Measurements from ENCODE around the gene PHLPP1.
"Not testable (repeated sequence)": the region's sequence is repeated elsewhere in the genome, so short reads cannot be mapped to it uniquely, and the experiment has no call there.

PHLPP1 gene

DNA sequence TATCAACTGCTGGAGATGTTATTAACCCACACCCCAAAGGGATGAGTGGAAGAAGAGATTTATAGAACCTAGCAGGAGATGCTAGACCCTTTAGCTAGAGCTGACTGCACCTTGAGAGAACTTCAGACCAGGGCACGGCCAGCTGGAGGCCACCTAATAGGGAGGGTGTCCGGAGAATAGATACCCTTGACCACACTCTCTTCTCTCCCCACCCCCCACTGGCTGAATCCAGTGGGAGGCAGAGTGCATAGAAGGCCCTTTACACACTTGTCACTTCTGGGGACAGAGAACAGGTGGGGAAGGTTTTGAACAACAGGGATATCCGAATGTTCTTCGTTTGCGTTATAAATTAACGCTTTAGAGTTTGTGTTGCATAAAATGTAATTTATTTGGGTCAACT lies 84.6 kb downstream of the PHLPP1 start:
- H3K4me1 ChIP-seq (ENCODE audit: insufficient read depth, poor library complexity, severe bottlenecking) = peaks cover 8% of the 10 kb centered on the region
- peak overlapping the region; percentile 16 for H3K27ac ChIP-seq (ENCODE audit: poor library complexity, severe bottlenecking)
- ATAC-seq (ENCODE audit: low read depth) (no peak), DNase-seq (ENCODE audit: low spot score) (no peak)
- no peaks in the 10 kb centered on the region for H3K27me3 ChIP-seq (ENCODE audit: insufficient read depth, poor library complexity, severe bottlenecking)
- no peaks in the 10 kb centered on the region for H3K9me3 ChIP-seq (ENCODE audit: severe bottlenecking)
- no peak overlapping the region for H3K4me3 ChIP-seq (ENCODE audit: severe bottlenecking)
- TF ChIP-seq, protein P1, sequence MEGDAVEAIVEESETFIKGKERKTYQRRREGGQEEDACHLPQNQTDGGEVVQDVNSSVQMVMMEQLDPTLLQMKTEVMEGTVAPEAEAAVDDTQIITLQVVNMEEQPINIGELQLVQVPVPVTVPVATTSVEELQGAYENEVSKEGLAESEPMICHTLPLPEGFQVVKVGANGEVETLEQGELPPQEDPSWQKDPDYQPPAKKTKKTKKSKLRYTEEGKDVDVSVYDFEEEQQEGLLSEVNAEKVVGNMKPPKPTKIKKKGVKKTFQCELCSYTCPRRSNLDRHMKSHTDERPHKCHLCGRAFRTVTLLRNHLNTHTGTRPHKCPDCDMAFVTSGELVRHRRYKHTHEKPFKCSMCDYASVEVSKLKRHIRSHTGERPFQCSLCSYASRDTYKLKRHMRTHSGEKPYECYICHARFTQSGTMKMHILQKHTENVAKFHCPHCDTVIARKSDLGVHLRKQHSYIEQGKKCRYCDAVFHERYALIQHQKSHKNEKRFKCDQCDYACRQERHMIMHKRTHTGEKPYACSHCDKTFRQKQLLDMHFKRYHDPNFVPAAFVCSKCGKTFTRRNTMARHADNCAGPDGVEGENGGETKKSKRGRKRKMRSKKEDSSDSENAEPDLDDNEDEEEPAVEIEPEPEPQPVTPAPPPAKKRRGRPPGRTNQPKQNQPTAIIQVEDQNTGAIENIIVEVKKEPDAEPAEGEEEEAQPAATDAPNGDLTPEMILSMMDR (IDR thresholded peaks at IDR 0.05; ENCODE audit: poor library complexity, severe bottlenecking) = no peak
- no peaks in the 10 kb centered on the region for H3K36me3 ChIP-seq (ENCODE audit: low read depth)

GRCh38 chr18:62802523-62802922 lies 87.2 kb downstream of the PHLPP1 start:
- no peak for ATAC-seq (ENCODE audit: low read depth)

DNA sequence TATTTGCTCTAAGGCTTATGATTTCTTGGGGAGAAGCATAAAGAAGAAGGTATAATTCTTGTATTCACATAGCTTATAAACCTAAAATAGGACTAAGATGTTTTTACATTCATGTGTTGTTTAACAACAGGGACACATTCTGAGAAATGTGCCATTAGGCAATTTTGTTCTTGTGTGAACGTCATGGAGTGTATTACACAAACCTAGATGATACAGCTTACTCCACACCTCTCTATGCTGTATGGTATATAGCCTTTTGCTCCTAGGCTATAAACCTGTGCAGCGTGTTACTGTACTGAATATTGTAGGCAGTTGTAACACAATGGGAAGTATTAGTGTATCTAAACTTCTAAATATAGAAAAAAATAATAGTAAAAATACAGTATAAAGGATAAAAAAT lies 92.1 kb downstream of the PHLPP1 start:
- no peak overlapping the region for H3K27ac ChIP-seq (ENCODE audit: poor library complexity, severe bottlenecking)
- H3K4me3 ChIP-seq (ENCODE audit: severe bottlenecking) = no peak overlapping the region
- no peaks in the 10 kb centered on the region for H3K27me3 ChIP-seq (ENCODE audit: insufficient read depth, poor library complexity, severe bottlenecking)
- no peaks in the 10 kb centered on the region for H3K36me3 ChIP-seq (ENCODE audit: low read depth)
- H3K9me3 ChIP-seq (ENCODE audit: severe bottlenecking) = no peaks in the 10 kb centered on the region
- no peaks in the 10 kb centered on the region for H3K4me1 ChIP-seq (ENCODE audit: insufficient read depth, poor library complexity, severe bottlenecking)
- TF ChIP-seq, protein P1 (IDR thresholded peaks at IDR 0.05; ENCODE audit: poor library complexity, severe bottlenecking) = no peak
- ATAC-seq (ENCODE audit: low read depth) = no peak
- no peak for DNase-seq (ENCODE audit: low spot score)

More at GRCh38 chr18:62802523-62802922, 87.2 kb downstream of the PHLPP1 start:
- TF ChIP-seq, protein P1 (IDR thresholded peaks at IDR 0.05; ENCODE audit: poor library complexity, severe bottlenecking) = peak; percentile 43
- no peaks in the 10 kb centered on the region for H3K9me3 ChIP-seq (ENCODE audit: severe bottlenecking)
- H3K4me1 ChIP-seq (ENCODE audit: insufficient read depth, poor library complexity, severe bottlenecking) = peaks cover 8% of the 10 kb centered on the region
- H3K27ac ChIP-seq (ENCODE audit: poor library complexity, severe bottlenecking) = no peak overlapping the region
- DNase-seq (ENCODE audit: low spot score) = no peak
- no peak overlapping the region for H3K4me3 ChIP-seq (ENCODE audit: severe bottlenecking)
- no peaks in the 10 kb centered on the region for H3K27me3 ChIP-seq (ENCODE audit: insufficient read depth, poor library complexity, severe bottlenecking)
- no peaks in the 10 kb centered on the region for H3K36me3 ChIP-seq (ENCODE audit: low read depth)

DNA sequence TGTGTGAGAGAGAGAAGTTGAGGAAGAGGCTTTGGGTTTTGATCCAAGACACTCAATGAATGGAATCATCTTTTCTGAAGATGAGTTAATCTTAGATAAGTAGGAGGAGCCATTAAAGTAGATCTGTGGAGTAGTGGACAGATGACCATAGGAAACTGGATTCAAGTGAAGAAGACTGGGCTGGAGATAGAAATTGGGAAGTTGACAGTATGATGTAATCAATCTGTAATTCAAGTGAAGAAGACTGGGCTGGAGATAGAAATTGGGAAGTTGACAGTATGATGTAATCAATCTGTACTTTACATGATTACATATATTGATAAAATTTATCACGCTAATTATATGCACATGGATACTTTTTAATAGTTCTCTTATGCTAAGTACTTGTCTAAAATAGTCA lies 92.8 kb downstream of the PHLPP1 start:
- DNase-seq (ENCODE audit: low spot score) = no peak
- no peak for ATAC-seq (ENCODE audit: low read depth)

GRCh38 chr18:62809445-62809844 lies 94.1 kb downstream of the PHLPP1 start:
- not testable (repeated sequence) for H3K9me3 ChIP-seq (ENCODE audit: severe bottlenecking); H3K27me3 ChIP-seq (ENCODE audit: insufficient read depth, poor library complexity, severe bottlenecking); H3K27ac ChIP-seq (ENCODE audit: poor library complexity, severe bottlenecking); ATAC-seq (ENCODE audit: low read depth); H3K36me3 ChIP-seq (ENCODE audit: low read depth); H3K4me1 ChIP-seq (ENCODE audit: insufficient read depth, poor library complexity, severe bottlenecking); DNase-seq (ENCODE audit: low spot score); H3K4me3 ChIP-seq (ENCODE audit: severe bottlenecking)

More for the DNA sequence above, 92.8 kb downstream of the PHLPP1 start:
- TF ChIP-seq, protein P1 (IDR thresholded peaks at IDR 0.05; ENCODE audit: poor library complexity, severe bottlenecking) = no peak
- Histone ChIP-seq H3K4me3 (ENCODE audit: severe bottlenecking) (no peak overlapping the region), H3K27me3 (ENCODE audit: insufficient read depth, poor library complexity, severe bottlenecking) (no peaks in the 10 kb centered on the region), H3K9me3 (ENCODE audit: severe bottlenecking) (no peaks in the 10 kb centered on the region), H3K4me1 (ENCODE audit: insufficient read depth, poor library complexity, severe bottlenecking) (no peaks in the 10 kb centered on the region), H3K27ac (ENCODE audit: poor library complexity, severe bottlenecking) (no peak overlapping the region), H3K36me3 (ENCODE audit: low read depth) (no peaks in the 10 kb centered on the region)
